Measurements from ENCODE around the gene HAO2.

DNA sequence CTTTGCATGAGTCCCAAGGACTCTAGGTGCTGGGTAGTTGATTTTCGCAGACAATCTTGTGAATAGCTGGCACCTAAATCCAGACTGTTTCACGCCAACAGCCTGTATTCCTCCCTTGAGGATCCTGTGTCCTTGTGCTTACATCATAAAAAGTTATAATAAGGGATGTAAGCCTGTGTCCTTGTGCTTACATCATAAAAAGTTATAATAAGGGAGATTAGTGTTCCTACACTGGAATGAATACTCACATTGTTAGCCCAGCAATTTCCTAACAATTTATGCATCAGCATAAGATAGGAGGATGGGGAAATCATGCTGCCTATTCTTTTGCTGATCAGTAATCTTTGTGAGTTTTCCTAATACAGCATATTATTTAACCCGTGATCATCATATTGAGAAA, 42.4 kb downstream of the HAO2 start:
- TF ChIP-seq CTCF (IDR thresholded peaks at IDR 0.05; ENCODE audit: borderline replicate concordance, extremely low read depth, low read length, poor library complexity, severe bottlenecking) (no peak), EZH2 (IDR thresholded peaks at IDR 0.05; ENCODE audit: borderline replicate concordance, low read depth, low read length, severe bottlenecking) (no peak)
